ENCODE measurements around the gene CEMIP.

DNA sequence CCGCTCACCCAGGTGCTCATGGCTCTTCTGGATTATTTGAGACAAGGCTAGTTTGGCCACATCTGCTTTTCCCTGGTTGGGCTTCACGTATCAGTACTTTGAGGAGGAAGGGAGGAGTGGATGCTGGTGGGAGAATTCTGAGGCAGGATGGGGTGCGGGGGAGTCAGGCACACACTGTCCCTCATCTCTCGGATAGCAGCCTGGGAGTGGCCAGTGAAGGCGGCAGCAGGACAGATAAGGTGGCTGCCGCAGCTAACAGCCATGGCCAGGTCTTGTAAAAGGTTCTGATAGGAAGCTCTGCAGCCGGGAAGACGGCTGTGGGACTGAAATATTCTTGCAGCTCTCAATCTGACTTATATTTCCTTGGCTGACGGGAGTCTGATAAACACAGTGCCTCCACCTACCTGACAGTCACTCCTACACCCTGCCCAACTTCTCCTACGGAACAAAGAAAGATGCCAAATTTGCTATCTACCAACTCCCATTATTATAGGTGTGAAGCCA, 123.2 kb downstream of the CEMIP start:
- TF ChIP-seq, protein P1, sequence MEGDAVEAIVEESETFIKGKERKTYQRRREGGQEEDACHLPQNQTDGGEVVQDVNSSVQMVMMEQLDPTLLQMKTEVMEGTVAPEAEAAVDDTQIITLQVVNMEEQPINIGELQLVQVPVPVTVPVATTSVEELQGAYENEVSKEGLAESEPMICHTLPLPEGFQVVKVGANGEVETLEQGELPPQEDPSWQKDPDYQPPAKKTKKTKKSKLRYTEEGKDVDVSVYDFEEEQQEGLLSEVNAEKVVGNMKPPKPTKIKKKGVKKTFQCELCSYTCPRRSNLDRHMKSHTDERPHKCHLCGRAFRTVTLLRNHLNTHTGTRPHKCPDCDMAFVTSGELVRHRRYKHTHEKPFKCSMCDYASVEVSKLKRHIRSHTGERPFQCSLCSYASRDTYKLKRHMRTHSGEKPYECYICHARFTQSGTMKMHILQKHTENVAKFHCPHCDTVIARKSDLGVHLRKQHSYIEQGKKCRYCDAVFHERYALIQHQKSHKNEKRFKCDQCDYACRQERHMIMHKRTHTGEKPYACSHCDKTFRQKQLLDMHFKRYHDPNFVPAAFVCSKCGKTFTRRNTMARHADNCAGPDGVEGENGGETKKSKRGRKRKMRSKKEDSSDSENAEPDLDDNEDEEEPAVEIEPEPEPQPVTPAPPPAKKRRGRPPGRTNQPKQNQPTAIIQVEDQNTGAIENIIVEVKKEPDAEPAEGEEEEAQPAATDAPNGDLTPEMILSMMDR (conservative IDR thresholded peaks at IDR 0.05; ENCODE audit: low read length) = no peak
- no peak for TF ChIP-seq EZH2phosphoT487 (IDR thresholded peaks at IDR 0.05; ENCODE audit: borderline replicate concordance)

Data from Loucy (cell line).